ENCODE measurements around the gene CACNG4.
"Not testable (repeated sequence)": the region's sequence is repeated elsewhere in the genome, so short reads cannot be mapped to it uniquely, and the experiment has no call there.

The CACNG4 gene

DNA sequence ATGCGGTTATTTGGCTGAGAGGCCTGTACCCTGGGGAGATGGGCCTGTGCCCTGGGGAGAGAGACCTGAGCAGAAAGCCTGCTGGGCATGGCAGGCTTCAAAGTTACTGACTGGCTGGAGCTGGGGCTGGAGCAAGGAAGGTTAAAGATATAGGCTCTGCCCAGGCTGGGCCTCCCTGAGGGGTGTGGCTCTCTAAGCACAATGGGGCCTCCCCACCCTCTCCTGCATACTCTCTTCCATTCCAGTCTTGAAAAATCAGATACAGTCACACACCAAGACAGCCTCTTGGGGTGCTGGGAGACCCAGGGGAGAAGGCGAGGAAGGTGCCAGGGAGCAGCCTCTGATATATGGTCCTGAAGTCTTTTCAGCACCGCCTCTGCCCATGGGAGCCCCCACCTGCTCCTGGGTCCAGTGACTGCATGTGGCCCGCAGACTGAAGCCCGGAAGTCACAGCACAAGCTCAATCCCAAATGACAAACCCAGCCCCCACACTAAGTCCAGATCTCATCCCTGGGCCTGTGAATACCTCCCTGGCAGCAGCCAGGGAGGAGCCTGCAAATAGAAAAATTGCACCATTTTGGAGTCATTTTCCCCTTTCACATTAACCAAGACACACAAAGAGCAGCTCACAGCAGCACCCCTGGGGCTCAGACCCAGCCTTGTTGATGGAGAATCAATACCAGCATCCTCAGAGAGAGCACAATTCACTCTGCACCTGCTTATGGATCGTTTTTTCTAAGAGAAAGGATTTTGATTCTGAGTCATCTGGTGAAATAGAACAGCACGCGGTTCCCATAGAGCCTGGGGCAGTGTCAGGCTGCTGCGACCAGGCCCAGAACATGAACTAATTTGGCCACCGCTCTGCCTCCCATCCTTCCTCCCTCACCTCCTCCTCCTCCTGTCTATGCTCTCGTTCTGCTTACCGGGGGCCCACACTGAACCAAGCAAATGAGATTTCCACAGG lies 54.2 kb downstream of the CACNG4 start:
- DNase-seq: no peak

DNA sequence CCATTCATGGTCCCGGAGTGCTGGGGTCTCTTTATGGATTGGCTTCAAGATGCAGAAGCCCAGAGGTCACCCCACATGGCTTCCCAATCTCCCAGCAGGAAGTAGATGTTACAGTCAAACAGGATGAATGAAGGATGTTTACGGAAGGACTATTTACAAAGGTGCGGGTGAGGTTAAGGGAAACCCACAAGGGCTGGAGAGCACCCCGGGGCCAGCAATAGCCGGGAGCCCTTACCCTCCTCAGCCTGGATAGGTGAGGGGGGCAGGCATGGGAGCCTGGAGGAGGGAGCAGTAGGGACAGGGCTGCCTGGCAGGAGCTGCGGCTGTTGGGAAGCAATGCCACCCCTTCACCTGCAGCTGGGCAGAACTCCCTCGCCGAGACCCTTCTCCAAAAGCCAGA lies 55.3 kb downstream of the CACNG4 start:
- DNase-seq: no peak

DNA sequence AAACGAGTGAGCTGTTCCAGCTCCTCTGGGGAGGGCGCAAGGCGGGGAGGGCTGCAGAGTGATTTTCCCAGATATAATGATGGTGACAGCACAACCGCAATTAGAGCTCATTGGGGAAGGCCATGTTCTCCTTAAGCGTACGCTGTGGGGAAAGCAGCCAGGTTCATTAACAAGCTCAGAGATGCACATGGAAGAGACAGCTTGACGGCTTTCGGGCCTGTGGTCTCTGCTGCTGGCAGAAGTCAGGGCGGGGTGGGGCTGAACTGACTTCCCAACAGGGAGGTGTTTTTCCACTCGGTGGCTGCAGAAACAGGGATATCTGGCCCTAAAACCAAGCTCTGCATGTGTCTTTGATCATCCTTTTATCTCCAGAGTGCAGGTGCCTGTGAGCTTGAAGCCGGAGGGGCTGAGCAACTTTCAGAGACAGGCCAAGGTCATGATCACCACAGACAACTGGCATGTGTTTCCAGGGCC lies 55.8 kb downstream of the CACNG4 start:
- no peak for DNase-seq

DNA sequence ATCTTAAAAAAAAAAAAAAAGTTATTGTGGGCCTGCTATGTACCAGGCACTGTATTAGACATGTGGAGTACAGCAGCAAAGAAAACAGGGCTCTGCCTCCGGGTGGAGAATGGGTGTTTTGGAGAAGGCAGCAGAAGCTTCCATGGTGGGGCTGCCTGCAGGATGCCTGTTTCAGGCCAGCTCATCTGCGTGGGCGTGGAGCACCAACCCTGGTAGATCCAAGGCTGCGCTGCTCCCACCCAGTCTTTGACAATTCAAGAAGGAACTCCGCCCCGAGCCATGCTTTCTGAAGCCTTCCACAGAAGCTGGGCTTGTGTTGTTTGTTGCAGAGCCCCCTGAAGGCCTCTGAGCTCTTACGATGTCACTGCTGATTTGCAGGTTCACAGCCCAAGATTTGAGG lies 56.7 kb downstream of the CACNG4 start:
- no peak for DNase-seq

DNA sequence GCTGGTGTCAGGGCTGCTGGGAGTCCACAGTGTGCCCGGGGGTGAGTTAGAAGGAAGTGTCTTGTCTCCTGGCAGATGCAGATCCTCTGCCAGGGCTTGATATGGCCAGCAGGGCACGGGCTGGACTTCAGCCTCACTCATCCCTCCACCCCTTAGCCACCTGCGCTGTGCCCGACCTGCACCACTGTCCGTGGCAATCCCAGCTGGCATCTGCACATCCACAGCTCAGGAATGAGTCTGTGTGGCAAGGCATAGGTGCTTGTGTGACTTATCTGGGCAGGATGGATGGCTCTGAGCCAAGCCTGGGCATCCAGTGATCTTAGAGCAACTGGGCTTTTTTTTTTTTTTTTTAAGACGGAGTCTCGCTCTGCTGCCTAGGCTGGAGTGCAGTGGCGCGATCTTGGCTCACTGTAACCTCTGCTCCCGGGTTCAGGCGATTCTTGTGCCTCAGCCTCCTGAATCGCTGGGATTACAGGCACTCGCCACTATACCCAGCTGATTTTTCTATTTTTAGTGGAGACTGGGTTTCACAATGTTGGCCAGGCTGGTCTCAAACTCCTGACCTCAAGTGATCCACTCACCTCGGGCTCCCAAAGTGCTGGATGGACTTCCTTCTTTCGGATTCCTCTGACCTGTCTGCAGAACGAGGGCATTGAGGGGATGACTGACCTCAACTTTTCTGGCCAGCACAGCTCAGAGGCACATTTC lies 57.4 kb downstream of the CACNG4 start:
- DNase-seq: no peak

DNA sequence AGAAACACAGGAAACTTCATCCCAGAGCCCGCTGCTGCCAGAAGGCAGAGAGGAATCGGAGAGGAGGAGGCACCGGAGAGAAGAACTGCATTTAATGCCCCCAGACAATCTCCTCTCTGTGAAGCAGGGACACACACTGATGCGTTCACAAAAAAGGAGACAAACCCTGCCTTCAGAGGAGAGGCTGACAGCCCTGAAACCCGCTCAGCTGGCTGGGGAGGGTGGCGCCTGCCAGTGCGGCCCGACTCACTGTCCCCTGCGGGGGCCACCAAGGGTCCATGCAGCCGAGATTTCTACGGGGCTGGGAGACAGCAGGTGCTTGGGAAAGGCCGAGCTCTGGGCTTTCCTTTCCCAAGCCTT lies 57.9 kb downstream of the CACNG4 start:
- DNase-seq: no peak

DNA sequence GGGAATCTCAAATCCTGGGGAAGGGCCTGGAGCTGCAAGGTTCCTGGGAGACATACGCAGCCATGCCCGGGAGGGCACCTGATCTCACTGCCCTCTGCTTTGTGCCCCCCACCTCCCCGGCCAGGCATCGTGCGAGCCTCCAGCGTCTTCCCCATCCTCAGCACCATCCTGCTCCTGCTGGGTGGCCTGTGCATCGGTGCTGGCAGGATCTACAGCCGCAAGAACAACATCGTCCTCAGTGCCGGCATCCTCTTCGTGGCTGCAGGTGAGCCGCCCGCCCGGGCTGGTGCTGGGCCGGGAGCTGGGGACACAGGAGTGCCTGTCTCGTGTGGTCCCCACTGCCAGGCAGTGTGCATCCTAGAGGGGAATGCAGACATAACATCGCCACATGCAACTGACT lies 60.2 kb downstream of the CACNG4 start:
- DNase-seq: no peak

DNA sequence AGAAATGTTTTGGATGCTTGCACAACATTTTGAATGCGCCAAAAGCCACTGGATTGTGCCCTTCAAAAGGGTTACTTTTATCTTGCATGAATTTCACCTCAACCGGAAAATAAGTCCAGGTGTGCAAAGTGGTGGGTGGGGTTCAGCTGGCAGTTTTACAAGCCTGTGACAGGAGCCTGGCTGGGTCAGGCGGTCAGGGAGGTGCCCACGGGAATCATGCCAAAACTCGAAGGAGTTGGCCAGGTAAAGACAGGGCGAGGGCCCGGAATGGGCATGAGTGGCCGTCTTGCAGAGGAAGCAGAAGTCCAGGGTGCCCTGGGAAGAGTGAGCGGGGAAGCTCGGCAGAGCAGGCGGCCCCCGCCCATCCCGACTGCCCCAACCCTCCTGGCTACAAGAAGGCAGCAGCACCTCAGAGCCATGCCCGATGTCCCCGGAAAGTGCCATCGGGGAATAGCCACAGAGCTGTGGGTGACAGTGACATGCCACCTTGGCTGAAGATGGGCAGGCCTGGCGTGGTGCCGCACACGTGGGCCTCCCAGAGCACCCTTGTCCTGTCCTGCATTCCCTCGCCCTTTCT lies 60.8 kb downstream of the CACNG4 start:
- no peak for DNase-seq

DNA sequence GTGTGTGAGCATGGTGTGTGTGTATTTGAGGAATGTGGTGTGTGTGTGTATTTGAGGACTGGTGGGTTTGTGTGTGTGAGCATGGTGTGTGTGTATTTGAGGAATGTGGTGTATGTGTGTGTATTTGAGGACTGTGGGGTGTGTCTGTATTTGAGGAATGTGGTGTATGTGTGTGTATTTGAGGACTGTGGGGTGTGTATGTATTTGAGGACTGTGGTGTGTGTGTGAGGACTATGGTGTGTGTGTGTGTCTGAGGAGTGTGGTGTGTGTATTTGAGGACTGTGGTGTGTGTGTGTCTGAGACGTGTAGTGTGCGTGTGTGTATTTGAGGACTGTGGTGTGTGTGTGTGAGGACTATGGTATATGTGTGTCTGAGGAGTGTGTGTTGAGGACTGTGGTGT lies 61.8 kb downstream of the CACNG4 start:
- DNase-seq: no peak

DNA sequence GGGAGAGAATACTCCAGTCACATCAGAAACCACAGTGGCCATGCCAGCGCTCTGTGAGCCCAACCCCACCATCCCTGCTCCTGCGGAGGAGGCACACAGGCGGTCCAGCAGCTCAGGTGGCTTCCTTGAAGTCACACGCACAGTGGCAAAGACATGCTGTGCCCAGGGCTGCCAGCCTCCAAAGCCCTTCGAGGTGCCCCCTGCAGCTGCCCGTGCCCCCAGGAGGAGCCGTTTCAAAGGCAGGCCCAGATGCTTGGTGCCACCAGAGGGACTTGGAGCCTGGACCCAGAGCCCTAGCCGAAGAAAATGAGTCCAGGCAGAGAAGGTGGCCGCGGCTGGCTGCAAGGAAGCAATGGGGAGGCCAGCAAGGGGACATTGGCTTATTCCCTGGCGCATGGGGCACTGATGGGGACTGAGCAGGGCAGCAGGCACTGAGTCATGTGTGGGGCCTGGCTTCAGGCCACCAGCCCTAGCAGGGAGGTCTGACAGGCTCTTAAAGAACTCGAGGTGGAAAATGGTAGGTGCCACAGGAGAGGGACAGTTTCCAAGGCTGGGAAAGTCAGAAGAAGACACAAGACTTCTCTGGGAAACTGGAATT lies 62.6 kb downstream of the CACNG4 start:
- DNase-seq: no peak

DNA sequence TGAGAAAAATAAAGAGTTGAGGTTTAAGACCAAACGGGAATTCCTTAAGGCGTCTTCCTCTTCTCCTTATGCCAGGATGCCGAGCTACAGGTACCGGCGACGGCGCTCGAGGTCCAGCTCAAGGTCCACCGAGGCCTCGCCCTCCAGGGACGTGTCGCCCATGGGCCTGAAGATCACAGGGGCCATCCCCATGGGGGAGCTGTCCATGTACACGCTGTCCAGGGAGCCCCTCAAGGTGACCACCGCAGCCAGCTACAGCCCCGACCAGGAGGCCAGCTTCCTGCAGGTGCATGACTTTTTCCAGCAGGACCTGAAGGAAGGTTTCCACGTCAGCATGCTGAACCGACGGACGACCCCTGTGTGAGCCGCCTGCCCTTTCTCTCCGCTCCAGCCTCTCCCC lies 66.1 kb downstream of the CACNG4 start:
- DNase-seq: no peak

DNA sequence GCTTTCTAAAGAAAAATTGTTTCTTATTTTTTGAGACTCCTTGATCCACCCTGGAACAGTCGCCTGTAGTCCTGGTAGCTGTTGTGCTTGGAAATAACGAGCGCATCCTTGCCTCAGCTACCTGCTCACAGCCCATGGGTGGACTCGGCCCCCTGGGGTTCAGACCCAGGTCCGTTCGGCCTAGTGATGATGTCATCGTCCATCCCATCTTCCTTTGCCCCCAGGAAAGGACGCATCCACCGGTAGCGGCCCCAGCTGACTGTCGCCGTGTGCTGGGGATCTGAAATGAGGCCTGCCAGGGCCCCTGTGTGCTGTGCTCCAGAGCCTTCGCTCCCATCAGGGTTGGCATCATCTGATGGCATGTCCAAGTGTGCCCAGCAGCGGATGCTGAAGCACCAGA lies 67.9 kb downstream of the CACNG4 start:
- no peak for DNase-seq

DNA sequence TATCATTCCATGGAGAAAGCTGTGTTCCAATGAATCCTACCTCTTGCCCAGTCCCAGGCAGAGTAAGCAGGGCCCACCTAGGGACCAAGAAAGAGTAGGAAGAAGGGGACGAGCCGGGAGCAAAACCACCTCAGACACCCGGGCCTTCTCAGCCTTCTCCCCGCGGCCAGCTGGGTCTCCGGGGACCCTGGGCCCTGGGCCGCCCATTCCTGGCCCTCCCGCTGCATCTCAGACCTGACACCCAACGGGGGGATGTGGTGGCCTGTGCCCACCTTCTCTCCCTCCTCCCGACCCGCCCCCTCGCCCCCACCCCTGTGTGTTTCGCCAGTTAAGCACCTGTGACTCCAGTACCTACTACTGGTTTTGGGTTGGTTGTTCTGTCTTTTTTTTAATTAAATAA lies 68.5 kb downstream of the CACNG4 start:
- no peak for DNase-seq

DNA sequence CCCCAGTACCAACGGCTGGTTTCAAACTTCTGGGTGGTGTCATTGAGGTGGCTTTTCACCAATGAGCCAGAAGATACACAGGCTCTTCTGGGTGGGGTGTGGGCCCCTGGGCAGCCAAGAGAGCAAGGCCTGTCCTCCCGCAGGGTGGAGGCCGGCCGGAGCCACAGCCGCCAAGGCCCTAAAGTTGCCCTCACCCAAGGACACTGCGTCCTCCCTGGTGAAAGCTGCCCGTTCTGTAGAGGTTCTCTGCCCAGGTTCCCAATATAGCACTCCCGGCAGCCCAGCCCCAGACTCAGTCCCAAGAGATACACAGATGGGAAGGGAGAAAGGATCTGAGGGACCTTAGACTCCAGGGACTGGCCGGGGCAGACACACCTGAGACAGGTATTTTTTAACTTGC lies 69.1 kb downstream of the CACNG4 start:
- no peak for DNase-seq

DNA sequence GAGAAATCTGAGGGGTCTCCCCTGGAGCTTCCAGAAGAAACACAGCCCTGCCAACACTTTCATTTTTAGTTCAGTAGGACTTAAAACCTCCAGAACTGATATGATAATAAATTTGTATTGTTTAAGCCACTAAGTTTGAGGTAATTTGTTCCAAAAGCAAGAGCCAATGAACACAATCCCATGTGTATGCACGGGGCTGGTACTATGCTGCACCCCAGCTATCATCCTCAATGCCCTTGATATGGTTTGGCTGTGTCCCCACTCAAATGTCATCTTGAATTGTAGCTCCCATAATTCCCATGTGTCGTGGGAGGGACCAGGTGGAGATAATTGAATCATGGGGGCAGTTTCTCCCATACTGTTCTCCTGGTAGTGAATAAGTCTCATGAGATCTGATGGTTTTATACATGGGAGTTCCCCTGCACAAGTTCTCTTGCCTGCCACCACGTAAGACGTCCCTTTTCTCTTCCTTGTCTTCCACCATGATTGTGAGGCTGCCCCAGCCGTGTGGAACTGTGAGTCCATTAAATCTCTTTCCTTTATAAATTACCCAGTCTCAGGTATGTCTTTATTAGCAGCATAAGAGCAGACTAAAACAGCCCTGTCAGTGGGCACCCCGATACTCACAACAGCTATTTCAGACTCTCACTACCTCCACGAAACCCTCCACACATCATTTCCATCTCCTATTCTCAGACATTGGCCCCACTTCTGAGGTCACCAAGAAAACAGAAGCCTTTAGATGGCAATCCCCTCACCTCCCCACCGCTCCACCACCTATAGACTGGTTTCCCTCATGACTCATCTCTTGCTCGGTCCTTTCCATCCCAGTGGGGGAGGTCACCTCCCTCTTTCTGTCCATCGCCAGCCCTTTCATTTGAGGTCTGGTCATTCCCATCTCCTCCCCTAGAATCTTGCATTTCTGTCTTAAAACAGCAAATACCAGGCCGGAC lies 70.9 kb downstream of the CACNG4 start:
- peak; percentile 8 for DNase-seq

DNA sequence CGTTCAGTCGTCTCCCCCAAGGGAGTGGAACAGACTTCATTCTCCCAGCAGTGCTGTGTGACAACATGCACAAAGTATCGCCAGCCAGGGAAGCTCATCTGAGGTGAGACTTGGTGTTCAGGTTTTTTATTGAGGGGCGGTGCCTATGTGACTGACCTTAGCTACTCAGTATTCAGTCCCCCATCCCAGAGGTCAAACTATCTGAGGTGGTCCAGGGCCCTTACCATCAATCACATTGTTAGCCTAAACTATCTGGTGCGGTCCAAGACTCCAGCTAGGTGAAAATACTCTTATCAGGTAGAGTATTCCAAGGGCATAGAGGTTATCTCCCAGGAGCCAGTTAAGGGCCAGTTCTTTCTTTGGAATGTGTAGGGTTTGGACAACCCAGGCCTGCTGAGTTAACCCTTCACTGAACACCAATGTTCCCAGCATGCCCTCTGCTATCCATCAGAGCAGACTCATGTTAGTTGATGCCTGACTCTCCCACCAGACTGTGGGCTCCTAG lies 74.4 kb downstream of the CACNG4 start:
- no peak for DNase-seq

DNA sequence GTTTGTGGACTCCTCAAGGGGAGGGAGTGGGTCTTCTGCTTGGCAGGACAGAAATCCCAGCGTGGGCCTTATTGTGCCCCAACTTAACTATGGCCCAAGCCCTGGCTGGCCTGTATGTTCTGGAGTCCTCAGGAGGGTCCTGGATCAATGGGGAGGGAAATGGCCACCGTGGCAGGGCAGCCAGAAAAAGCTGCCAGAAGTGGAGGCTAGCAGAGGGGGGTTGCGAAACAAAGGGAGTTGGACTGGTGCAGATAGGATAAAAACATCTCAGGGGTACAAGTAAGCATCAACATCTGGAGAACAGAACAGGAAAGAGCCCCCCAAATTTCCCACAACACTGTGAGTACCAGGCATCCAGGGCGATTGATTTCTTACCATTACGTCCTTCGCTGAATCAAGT lies 76.1 kb downstream of the CACNG4 start:
- DNase-seq: no peak

DNA sequence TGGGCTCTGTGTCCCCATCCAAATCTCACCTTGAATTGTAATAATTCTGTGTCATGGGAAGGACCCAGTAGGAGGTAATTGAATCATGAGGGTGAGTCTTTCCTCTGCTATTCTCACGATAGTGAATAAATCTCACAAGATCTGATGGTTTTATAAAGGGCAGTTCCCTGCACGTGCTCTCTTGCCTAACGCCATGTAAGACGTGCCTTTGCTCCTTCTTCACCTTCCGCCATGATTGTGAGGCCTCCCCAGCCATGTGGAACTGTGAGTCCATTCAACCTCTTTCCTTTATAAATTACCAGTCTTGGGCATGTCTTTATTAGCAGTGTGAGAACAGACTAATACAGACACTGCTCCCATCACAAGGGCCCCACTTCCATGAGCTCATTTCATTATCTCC lies 76.6 kb downstream of the CACNG4 start:
- DNase-seq: not testable (repeated sequence)

DNA sequence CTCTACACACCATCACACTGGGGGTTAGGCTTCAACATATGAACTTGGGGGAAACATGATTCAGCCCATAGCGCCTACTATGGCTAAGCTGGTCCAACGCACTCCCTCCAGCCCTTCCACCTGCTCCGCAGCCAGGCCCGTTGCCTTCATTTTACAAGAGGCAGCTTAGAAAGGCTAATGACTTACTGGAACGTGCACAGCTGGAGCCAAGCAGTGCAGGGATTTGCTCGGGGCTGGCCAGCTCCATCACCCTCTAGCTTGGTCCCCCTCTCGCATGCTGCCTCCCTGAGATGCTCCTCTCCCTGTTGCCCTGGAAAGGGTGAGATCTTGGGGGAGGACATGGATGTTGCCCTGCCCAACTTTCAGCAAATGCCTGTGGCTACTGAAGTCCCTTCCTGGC lies 77.0 kb downstream of the CACNG4 start:
- DNase-seq: no peak

DNA sequence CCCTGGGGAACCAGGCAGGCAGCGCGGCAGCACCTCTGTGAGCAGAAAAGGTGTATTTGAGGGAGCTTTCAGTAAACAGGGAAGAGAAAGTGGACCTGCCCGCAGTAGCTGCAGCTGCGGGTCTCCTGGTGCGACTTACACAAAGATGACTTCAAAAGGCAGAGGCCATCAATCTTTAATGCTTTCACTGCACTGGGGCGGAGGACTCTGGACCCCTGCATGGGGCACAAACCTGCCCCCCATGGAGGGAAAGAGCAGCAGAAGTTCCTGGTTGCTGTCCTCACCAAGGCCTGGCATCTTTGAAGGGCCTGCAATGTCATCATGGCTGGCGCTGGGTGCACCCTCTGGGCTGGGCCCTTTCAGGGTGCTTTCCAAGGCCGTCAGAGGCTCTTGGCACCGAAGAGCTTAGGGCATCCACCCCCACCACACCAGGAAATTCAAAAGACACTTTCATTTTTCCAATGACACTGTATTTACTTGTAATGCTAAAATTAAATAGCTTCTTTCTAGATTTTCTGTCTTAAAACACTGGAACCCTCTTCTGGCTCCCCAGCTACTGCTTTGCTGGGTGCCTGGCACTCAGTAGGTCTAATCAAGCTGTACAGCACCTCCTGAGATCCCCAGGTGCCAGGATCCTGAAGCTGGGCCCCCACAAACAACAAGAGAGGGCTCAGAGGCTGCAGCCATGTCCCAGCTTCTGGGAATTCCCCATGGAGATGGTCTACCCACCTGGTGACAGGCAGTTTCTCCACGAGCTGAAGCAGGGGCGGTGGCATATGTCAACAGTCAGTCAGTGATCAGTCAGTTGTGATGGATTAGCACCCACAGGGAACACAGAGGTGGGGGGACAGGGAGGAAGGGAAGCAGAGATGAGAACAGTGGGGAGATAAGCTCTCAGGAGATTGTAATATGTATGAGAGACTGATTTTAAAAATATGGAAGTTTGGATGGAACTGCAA lies 77.7 kb downstream of the CACNG4 start:
- DNase-seq: no peak

DNA sequence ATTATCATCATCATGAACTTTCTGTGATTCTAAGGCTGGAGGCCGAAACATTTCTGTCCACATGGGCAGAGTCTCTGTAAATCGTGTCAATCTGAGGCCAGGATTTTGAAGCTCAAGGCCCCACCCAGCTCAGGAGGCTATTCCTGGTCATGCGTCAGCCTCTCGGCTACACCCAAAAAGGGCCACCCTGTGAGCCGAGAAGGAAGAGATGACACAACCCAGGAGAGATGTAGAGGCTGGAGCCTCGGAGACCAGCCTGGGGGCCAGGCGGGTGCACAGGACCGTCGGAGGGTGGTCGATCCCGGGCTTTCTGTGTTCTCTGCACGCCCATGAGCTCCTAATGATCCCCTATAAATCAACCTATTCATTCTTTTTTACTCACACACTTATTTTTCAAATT lies 78.8 kb downstream of the CACNG4 start:
- DNase-seq: no peak
